SU-DHL-6 (cell line): ENCODE data around the gene NT5DC3.

Source experiments
- CTCF ChIP-seq: fragments of 200-600 bp; sonication (generic); IDR thresholded peaks from one replicate; pipeline ENCODE4 v1.5.1; 2017; ENCODE audit warnings: antibody characterized with exemption, mild to moderate bottlenecking, low read length, moderate library complexity; ENCODE audit not compliant: insufficient read depth, poor library complexity, severe bottlenecking
- EZH2phosphoT487 ChIP-seq: fragments of 200-600 bp; sonication (generic), shearing (Covaris generic); conservative IDR thresholded peaks from 2 replicates; pipeline ENCODE4 v1.6.1; 2018; ENCODE audit warnings: mild to moderate bottlenecking, antibody characterized with exemption, low read length, moderate library complexity, mixed read lengths

GRCh38 chr12:103793512-103794045, 47.5 kb downstream of the NT5DC3 start:
- TF ChIP-seq CTCF (no peak), EZH2phosphoT487 (no peak)
